NCI-H82 treated with DMSO at 0.1 percent for 48 hours (cell line): ENCODE measurements around the gene GIMAP6.
"Not testable (repeated sequence)": the region's sequence is repeated elsewhere in the genome, so short reads cannot be mapped to it uniquely, and the experiment has no call there.

ENCODE experiments used
- DNase-seq: peaks from one replicate; lab custom pipeline; 2025; ENCODE audit not compliant: unreplicated experiment; lab: John Stamatoyannopoulos, UW

GIMAP6 gene

DNA sequence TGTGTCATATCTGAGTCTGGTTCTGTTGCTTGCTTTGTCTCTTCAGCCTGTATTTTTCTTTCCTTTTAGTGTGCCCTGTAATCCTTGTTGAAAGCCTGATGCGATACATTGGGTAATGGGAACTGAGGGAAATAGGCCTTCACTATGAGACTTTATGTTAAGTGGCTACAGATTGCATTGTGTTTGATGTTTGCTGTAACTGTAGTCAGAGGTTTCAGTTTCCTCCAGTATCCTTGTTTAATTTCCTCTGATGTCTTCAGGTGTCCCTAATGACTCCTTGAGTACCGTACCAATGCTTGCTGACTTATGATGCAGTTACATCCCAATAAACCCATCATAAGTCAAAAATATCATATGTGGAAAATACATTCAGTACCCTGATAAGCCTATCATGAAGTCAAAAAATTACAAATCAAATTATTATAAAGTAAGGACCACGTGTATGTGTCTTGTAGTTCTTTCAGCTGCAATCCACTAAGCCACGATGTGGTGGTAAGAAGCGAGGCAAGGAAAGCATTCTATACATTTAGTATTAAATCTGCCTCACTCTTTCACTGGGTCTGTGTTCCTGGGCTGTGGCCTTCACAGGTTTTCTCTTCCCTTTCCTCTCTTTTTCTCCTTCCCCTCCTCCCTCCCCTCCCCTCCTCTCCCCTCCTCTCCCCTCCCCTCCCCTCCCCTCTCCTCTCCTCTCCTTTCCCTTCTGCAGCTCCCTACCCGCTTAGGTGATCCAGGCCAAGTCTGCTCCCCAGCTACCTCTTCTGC lies 13.3 kb upstream of the GIMAP6 start:
- no peak for DNase-seq

DNA sequence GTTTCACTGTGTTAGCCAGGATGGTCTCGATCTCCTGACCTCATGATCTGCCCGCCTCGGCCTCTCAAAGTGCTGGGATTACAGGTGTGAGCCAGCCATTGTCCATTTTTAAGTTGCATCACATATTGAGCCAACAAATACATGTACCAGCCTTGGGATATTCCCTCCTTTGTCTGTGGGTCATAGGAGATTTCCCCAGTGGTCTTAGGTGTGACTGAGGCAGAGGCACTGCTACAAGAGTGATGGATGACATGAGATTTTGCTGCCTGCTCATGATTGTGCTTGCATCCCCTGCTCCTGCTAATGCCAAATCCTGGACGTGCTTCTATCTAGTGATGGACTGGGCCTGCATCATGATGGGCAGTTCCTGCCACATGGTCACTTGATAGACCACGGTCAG lies 10.7 kb upstream of the GIMAP6 start:
- DNase-seq, result no peak

DNA sequence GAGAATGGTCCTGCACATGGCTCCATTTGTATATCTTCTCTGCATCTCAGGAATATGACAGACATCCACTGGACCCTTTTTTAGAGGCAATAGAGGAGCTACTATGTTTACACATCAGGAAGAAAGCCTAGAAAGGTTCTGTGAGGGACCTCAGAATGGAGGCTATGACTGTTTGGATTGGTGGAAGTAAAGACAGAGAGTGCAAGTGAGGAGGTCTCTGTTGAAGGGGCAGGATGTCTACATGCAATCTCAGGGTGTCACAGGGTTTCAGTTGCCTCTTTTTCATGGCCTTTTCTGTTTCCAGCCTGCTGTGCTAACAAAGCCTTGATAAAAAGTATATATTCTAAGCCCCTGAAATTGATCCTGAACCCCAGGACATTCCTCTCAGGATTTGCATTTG lies 9.7 kb upstream of the GIMAP6 start:
- no peak for DNase-seq

DNA sequence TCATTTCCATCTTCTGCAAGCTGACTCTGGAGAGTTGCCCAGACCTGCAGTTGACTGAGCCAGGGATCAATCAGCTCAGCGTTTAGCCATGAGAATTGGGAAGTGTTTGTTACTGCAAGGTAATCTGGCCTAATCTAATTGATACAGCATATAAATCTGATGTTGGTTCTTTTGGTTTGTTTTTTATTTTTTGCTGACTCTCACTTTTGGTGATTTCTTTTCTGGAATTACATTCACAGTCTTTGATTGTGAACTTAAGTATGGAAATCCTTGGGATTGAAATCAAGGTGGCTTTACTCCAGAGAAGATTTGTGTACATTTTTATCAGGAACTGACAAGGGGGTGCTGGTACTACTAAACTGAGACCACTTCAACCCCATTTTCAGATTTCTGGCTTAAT lies 1.7 kb upstream of the GIMAP6 start:
- no peak for DNase-seq

DNA sequence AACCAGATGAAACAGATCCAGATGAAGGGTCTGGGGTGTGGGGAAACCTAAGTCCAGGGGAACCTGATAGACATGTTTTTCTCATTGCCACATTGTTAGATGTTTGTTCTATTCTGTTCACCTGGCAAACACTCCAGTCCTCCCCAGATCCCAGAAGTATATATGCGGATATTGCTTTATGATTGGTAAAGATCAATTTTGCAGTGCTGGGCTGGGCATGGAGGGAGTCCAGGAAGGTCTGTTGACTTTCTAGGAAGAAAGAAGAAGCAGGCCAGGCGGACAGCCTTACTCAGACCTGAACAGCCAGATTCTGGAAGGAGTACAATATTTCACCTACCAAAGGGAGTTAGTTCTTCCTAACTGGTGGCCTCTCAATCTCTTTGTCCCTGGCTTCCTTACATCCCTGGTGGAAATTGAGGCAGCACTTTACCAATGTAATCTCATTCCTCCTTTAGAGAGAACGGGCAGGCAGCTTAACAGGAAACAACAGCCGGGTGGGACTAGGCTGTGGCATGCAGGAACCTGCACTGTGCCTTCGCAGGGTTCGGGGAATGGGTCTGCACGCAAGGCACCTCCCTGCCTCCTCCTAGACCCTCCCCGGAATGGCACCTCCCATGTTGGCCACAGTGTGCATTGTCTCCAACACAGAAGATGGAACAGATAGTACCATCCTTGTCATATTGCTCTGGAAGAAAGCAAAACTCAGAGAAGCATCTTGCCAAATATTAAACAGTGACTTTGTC lies 930 bp downstream of the GIMAP6 start:
- DNase-seq, result no peak

DNA sequence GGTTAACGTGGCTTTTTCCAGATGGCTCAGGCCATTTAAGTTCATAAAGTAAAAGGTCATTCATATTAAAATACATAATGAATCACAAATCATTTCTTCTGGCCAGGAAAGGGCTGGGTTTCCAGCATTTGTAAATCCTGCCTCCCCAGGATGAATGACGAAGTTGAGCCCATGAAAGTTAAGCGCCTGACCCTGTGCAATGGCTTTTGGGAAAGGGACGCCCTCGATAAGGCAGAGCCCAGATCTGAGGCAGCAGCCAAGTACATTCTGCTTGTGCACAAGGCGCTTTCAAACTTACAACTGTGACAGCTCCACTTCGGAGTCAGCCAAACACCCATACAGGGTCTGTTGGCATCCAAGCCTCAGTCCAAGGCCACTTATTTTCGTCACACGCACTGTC lies 2.8 kb downstream of the GIMAP6 start:
- no peak for DNase-seq

DNA sequence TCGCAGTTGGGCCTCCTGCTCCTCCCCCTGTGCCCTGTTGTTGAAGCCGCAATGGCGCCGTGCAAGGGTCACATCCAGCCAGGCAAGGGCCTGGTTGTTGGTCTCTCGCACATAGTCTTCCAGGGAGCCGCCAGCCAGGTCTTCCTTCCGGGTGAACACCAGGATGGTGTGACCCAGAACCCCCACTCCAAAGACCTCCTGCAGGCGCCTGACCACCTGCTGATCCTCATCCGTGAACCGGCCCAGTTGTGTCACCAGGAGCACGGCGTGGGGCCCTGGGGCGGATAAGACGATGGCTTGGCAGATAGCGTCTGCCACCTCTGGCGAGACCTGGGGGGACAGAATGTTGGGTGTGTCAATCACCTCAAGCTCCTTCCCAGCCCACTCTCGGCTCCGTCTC lies 4.2 kb downstream of the GIMAP6 start:
- no peak for DNase-seq

DNA sequence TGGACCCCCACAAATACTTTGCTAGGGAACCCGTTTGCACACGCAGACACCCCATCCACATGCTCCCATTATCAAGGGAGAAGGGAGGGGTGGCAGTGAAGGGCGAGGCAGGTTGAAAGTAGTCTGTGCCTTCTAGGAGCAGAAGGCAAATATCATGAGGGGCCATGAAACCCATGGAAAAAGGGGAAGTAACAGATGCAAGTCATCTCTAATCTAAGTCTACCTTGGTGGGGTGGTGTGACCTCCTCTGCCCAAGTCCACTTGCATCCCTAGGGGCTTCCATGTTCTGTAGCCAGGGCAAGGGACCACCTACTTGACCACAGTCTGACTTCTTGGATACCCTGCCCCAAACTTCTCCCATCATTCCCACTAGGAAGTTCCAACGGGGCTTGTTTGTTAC lies 5.5 kb downstream of the GIMAP6 start:
- DNase-seq, result no peak

DNA sequence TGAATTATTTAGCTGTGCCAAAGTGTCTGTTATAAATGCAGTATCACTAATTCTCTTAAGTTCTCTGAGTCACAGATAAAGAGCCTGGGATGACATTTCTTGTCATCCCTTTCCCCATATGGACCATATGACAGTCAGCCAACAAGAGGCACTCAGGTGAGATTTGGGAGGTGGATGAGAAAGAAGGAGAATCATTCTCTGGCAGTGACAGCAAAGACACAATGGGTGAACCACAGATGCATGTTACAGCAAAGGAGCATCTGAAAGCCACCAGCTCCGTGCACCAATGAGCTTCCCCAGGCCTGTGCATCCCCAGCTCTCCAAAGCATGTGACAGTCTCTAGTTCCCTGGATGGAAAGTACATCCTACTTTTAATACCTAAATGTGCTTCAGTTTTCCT lies 10.8 kb downstream of the GIMAP6 start:
- DNase-seq, result no peak

DNA sequence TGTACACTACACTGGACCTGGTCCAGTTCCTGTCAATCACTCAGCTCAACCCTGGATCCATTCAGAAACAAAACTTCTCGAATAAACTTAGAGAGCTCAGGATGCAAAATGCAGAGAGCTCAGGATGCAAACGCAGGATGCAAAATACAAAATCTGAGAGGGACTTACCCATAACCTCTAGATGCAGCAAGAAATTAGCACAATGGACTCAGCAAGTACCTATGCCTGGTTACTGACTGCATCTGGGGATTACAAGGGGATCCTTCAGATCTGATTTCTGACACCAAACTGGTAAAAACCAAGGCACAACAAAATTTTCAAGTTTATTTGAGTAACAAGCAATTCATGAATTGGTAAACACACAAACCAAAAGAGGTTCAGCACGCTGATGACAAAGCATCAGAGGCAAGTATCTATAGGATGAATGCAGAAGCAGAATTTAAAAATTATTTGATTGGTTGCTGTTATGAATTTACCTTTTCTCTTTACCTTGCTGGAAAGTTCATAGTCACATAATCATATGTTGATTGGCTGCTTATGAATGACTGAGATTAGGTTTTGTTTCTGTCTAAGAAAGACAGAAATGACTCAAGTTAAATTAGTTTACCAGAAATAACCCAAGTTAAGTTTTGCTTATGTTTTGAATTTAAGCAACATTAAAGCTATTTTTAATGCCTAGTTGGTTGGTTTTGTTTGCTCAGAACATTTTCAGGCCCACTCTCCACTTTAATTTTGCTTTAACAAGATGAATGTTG lies 11.4 kb downstream of the GIMAP6 start:
- no peak for DNase-seq

DNA sequence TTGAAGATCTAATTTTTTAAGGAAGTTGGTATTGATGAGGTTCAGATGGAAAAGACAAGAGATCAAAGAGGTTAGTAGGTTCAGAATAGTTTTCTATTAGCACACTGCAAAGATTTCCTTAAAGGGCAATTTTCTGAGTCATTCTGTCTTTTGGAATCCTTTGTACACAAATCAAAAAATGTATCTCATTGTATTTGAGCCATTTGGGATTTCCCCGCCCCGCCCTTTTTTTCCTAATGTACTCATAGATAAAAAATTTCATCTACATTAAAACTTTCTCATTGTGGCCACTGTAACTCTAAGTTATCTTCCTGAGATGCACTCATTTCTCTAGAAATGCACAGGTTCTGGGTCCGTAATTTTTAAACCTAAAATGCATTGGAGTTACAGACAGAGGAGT lies 12.1 kb downstream of the GIMAP6 start:
- DNase-seq, result no peak

DNA sequence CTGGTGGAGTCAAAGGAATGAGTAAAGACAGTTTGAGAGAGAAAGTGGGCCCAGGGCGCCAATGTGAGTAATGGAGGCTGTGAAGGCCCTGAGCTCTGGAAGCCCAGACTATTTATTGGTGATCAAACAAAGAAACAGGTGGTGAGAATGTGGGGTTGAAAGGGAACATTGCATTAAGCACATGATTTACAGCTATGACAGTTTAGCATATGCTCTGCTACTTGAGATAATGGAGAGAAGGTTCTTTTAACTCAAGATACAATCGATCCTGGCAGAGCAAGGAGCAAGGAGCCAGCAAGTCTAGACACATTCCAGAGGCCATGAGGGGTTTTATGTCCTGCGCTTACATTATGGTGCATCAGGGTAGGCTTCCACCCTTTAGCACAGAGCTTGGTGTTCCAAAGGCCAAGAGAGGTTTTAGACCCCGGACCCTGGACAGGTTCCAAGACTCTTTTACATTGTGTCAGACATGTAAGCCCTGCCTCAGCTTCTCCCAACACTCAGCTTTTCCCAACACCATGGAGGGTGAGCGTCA lies 16.9 kb downstream of the GIMAP6 start:
- DNase-seq, result not testable (repeated sequence)

DNA sequence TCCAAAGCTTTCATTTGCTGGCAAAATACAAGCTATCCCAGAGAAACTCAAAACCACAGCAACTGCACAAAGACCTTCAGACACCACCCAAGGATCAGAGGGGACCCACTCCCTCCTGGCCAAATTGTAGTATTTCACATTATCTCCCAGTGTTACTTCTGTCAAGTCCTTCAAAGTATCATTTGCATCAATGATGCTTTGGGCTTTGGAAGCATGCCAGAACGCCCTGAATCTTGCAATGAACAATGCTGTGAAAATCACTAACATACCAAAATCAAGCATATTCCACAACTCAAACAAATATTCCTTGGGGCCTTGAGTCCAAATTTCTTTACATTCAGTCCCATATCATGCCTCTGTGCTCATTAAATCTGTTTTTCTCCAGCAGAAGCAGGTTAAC lies 17.8 kb downstream of the GIMAP6 start:
- not testable (repeated sequence) for DNase-seq

DNA sequence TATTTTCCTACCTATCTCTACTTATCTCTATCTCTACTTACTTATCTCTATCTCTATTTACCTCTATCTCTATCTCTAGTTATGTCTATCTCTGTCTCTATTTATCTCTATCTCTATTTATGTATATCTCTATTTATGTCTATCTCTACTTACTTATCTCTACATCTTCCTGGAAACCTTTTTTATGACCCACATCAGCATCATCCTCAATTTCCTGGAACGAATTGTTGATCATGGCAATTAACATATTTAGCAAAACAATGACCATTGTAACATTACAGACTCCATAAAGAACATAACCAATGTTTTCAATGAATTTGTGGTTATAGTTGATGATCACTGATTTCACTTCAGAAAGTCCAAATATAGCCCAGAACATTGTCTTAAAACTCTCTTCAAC lies 18.3 kb downstream of the GIMAP6 start:
- DNase-seq, result no peak

DNA sequence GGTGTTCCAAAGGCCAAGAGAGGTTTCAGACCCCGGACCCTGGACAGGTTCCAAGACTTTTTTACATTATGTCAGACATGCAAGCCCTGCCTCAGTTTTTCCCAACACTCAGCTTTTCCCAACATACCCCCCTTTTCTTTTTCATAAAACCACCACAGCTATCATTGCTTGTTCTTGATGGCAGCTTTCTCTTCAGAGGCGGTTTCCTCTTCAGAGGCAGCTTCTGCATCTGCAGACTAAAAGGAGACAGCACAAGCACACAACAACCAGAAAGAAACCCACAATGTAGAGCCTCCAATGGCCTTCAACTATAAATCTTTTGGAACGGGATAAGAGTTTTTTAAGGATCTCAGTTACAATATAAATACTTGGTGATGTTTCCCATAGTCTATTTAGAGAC lies 19.3 kb downstream of the GIMAP6 start:
- no peak for DNase-seq

DNA sequence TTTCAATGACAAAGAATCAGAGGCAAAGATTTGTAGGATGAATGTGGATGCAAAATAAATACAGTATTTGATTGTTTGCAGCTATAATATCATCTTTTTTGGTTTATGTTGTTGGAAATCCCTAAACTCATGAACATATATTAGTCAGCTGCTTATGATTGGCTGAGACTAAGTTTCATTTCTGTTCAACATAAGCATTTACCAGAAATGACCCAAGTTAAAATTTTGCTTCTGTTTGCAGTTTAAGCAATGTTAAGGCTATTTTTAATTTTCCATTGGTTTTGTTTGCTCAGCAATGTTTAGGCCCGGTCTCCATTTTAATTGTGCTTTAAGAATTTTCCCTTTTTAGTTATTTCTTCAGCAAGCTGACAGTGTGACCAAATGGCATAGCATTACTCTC lies 22.0 kb downstream of the GIMAP6 start:
- no peak for DNase-seq

DNA sequence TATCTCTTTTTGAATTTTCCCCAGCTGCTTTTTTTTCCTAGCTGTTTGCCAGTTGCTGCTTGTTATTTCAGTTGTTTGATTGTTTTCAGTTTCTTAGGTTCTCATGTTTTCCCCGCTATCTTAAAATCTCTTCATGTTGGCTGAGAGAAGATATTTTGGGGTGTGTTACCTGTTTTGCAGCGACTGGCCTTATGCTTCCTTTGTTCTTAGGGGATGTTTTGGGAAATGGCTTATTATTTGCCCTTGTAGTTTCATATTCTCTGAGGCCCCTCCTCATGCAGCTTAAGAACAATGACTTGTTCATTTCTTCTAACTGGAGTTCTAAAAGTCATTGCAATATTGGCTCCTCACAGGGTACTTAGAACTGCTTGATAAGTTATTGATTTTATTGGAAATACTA lies 28.6 kb downstream of the GIMAP6 start:
- not testable (repeated sequence) for DNase-seq

DNA sequence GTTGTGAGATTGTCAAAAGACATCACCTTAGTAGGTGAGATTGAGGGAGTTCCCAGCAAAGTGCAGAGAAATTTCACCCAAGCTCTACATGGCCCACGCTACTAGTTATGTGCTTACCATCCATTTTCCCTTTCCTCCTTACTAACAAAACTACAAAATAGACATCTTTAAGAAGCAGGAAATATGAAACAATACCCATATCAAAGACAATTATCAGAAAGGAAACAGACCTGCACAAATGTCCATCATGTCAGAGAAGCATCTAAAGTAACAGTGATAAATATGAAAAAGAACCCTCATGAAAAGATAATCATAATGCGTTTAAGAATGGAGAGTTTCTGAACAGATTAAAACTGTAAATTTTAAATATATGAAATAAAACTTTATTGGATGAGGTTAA lies 36.8 kb downstream of the GIMAP6 start:
- no peak for DNase-seq

DNA sequence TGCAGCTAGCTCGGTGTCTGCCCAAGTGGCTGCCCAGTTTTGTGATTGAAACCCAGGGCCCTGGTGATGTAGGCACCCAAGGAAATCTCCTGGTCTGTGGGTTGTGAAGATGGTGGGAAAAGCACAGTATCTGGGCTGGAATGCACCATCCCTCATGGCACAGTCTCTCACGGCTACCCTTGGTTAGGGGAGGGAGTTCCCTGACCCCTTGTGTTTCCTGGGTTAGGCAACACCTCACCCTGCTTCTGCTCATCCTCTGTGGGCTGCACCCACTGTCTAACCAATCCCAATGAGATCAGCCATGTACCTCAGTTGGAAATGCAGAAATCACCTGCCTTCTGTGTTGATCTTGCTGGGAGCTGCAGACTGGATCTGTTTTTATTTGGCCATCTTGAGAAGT lies 37.4 kb downstream of the GIMAP6 start:
- no peak for DNase-seq

DNA sequence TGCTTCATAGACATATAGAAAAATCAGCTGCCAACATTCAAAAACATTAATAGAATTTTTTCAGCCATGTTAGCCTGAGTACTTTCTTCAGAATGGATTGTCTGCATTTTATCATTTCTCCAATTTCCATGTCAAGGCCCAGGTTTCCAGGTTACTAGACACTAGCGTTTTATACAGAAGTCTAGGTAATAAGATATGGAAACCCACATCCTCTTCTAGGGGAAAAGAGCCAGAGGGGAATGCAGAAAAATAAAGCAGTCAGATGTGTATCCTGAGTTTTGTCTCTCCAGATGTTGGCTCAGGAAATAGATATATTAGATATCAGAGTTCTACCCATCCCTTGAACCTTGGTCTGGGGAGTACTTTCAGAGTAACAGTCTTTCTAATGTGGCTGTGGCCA lies 44.6 kb downstream of the GIMAP6 start:
- DNase-seq, result no peak

DNA sequence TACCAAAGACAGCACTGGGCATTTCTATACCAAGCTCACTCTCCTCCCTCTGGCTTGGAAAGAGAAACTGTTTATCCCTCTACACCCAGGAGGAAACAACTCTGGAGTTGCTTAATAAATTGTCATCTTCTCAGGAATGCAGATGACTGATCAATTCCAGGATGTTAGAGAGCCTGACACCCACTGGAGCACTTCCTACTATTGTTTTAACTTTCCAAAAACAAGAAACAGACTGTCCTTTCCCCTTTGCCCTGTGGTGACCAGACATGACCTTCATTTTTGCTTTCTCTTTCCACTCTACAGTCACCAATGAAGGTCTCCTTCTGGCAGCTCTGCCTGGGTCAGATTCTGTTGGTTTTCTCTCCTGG lies 45.4 kb downstream of the GIMAP6 start:
- no peak for DNase-seq
